Measurements from ENCODE around the gene PDIA5.

Gene PDIA5

DNA sequence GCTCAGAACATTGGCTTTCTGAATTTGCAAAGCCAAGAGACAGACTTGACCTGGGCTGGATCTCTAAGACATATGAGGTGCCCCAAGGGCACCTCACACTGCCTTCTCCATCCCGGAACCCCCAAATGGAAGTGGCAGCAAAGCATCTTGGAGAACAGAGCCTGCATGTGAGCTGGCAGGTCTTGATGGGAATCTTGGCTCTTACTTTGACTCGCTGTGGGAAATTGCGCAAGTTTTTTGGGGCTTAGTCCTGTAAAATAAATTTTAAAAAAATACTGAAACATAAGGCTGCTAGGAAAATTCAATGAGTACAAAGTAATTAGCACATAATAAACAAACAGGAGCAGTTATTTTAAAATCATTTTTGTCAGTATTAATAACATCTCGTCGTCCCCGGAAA lies 121.2 kb downstream of the PDIA5 start:
- no peak for DNase-seq

DNA sequence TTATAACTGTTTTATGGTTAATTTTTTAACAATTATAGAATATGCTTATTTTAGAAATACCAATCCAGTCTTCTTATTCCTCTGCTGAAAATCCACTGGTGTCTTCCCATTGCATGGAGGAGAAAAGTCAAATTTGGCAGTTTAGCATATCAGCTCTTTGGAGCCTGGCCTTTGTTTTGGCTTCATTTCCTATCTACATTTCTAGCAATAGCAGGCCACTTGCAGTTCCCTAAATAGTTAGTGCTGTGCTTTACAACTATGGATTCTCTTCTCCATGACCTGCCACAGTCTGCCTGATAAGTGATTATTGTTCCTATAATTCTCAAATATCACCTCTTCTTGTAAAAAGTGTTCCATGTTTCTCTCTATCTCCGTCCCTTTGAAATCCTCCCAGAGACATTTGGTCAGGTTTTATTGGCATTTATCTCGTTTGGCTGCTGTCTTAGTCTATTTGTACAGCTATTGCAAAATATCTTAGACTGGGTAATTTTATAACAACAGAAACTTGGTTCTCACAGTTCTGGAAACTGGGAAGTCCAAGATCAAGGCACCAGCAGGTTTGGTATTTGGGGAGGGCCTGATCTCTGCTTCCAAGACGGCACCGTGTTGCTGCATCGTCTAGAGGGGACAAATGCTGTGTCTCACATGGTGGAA lies 126.8 kb downstream of the PDIA5 start:
- DNase-seq, result peak in 1 of 2 experiments; percentile 33

- no peak for DNase-seq
Observed at GRCh38 chr3:123194552-123194951, 127.7 kb downstream of the PDIA5 start.

DNA sequence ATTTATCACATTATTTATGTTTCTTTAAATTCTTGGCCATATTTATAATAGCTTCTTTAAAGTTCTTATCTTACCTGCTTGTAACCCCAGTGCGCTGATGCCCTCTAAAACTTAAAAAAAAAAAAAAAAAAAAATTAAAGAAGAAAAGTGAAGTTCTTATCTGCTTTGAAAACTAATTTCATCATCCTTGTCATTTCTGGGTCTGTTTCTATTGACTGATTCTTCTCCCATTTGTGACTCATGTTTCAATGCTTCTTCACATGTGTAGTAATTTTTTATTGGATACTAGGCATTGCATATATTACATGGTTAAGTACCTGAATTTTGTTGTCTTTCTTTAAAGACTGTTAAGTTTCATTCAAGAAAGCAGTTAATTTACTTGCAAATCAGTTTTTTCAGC lies 131.5 kb downstream of the PDIA5 start:
- DNase-seq, result no peak

DNA sequence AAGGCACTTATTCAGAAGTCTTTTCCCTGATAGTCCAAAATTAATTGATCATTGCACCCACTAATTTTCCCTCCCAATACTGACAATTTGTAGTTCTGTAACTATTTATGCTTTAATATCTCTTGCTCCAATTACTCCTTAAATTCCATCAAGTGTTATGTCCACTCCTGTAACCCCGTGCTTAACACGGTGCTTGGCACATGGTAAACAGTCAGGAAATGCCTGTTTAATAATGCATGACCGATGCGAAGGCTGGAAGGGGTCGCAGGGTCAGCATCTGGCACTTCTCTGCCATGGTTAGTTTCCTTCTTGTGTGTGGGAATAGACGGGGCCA lies 134.4 kb downstream of the PDIA5 start:
- DNase-seq, result no peak

DNA sequence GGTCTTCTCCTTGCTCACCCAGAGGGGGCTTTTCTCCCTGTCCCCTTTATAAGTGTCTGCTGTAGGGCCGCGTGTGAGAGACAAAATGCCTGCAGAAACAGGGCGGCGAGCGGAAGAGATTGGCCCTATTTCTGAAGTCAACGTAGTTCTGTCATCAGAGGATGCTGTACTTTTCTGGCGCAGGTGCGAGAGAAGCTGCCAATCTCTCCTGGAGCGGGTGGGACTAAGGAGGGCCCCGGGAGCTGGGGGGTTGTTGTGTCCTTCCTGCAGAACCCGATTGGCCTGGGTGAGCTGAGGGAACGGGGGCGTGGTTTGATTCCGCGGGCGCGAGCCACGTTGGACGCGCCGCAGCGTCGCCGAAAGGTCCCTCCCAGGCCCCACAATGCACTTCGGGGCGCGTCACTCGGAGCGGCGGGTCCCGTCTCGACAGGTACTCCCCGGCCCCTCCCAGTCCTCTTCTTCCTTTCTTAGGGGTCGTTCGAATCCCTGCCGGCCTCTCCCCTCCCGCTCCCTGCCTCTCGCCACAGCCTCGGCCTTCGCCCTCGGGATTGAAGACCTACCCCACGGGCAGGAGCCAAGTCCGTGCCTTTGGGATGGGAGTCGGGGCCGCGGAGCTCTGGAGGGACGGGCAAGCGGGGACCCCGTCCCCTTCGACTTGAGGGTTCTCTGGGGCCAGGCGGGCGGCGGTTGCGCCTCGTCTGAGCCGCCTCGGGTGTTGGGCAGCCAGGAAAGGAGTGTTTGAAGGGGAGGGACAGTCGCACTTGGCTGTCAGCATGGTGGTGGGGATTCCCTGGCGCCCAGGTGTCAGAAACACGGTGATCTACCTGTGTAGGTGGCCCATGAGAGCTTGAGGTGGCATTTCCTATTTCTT lies 135.0 kb downstream of the PDIA5 start, which contains the start of gene SEC22A:
SEC22A (plus strand) TSS at position 387 of the 871 bp plus-strand sequence. CDS start 7,275 bp downstream, outside the sequence.
- DNase-seq, result peak; percentile 96 to 98

GRCh38 chr3:123202451-123202850 lies 135.6 kb downstream of the PDIA5 start:
- no peak for DNase-seq
